Measurements from ENCODE around the gene LDLRAP1. TPM values are rescaled to one million over a fixed set of nuclear protein-coding genes. Genes with fewer than 3 reads are reported as not detected.

Gene LDLRAP1
- total RNA-seq, 1 experiment from 2014 or later: 26.0 TPM

DNA sequence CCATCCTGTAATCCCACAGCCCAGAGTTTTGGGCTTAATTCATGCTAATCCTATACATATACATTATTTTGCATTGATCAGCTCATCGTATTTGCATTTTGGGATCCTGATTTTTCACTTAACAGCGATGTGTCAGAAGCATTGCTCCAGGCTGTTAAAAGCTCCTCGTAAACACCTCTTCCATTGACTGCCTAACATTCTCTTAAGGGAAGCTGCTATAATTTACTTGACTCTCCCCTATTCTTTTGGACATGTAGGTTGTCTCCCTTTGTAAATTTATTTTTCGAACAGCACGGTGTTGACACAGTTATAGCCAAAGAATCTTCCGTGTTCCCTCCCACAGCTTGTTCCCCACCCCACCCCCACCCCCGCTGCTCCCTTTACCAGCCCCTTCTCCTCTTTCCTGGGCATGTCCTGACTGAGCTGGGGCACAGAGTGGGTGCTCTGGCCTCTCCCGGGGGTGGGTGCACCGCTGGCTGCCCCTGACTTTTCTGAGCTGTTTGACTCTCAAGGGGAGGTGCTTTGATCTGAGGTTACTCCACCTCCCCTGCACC is 22.8 kb downstream of the LDLRAP1 start:
- DNase-seq (ENCODE audit: low read depth, low spot score) (no peak), ATAC-seq (no peak)
- intact Hi-C loops (cut with micrococcal nuclease): no loop called here
- RAD21 ChIA-PET (ENCODE audit: low non-redundant PET in 1 of 2, low total read pairs in 2 of 2, uncharacterized antibody in 2 of 2, unreplicated experiment in 2 of 2): no interaction called here
- H3K4me3 ChIP-seq (replicated peaks in 1 of 2; ENCODE audit: low read depth in 1 of 2, low read length in 2 of 2): no peak overlapping the region
- H3K9ac ChIP-seq (ENCODE audit: low read length): no peak overlapping the region
- H3K9me2 ChIP-seq (ENCODE audit: insufficient read depth): no peaks in the 10 kb centered on the region
- no peak overlapping the region for H3K27ac ChIP-seq (ENCODE audit: low read depth, low read length)
- H3K79me2 ChIP-seq (ENCODE audit: insufficient read depth, low read length): no peaks in the 10 kb centered on the region
- no peak overlapping the region for H3K4me2 ChIP-seq (ENCODE audit: low read length)
- POLR2A ChIA-PET: interaction anchor here (0.6 kb wide), 1 partner anchor 23 kb away, joined by 3 read pairs; the partner anchor contains the start of gene LDLRAP1
- TF ChIP-seq FOSL1 (IDR thresholded peaks at IDR 0.05; ENCODE audit: low read depth): no peak
- CTCF ChIA-PET: interaction anchor here (0.7 kb wide), 1 partner anchor 62 kb away, joined by 3 read pairs; no protein-coding TSS in a partner anchor
- H3K9me3 ChIP-seq (ENCODE audit: control insufficient read depth in 1 of 2, insufficient read depth in 1 of 2, low read depth in 1 of 2, low read length in 2 of 2): no peaks in the 10 kb centered on the region
- H2AFZ ChIP-seq (ENCODE audit: low read depth, low read length, poor library complexity, severe bottlenecking): no peak overlapping the region
- H3K36me3 ChIP-seq (ENCODE audit: control insufficient read depth in 1 of 2, insufficient read depth in 2 of 2, low read length in 2 of 2): peaks cover 5 to 6% of the 10 kb centered on the region in 2 experiments; a peak in 1 of 4 replicates
- H3K27me3 ChIP-seq (ENCODE audit: insufficient read depth, low read length): no peaks in the 10 kb centered on the region
- no peaks in the 10 kb centered on the region for H4K20me1 ChIP-seq (ENCODE audit: insufficient read depth)
- no TSS peak for BruUV-seq (replicated peaks)
- peaks cover 42 to 49% of the 10 kb centered on the region in 2 experiments for H3K4me1 ChIP-seq (ENCODE audit: control insufficient read depth in 1 of 2, insufficient read depth in 2 of 2, low read length in 2 of 2)

- DNase-seq (ENCODE audit: low read depth, low spot score): no peak
- intact Hi-C loops (cut with micrococcal nuclease): no loop called here
- H2AFZ ChIP-seq (ENCODE audit: low read depth, low read length, poor library complexity, severe bottlenecking): no peak overlapping the region
- peak overlapping the region; percentile 94 for H3K4me2 ChIP-seq (ENCODE audit: low read length)
- H3K36me3 ChIP-seq (ENCODE audit: control insufficient read depth in 1 of 2, insufficient read depth in 2 of 2, low read length in 2 of 2): peaks cover 5 to 6% of the 10 kb centered on the region in 2 experiments; a peak in 1 of 4 replicates
- H3K27me3 ChIP-seq (ENCODE audit: insufficient read depth, low read length): no peaks in the 10 kb centered on the region
- ATAC-seq: no peak
- H4K20me1 ChIP-seq (ENCODE audit: insufficient read depth): no peaks in the 10 kb centered on the region
- RAD21 ChIA-PET (ENCODE audit: low non-redundant PET in 1 of 2, low total read pairs in 2 of 2, uncharacterized antibody in 2 of 2, unreplicated experiment in 2 of 2): no interaction called here
- peaks cover 41 to 45% of the 10 kb centered on the region in 2 experiments for H3K4me1 ChIP-seq (ENCODE audit: control insufficient read depth in 1 of 2, insufficient read depth in 2 of 2, low read length in 2 of 2)
- H3K9me2 ChIP-seq (ENCODE audit: insufficient read depth): no peaks in the 10 kb centered on the region
- H3K9me3 ChIP-seq (ENCODE audit: control insufficient read depth in 1 of 2, insufficient read depth in 1 of 2, low read depth in 1 of 2, low read length in 2 of 2): no peaks in the 10 kb centered on the region
- CTCF ChIA-PET: interaction anchor here (0.7 kb wide), 1 partner anchor 63 kb away, joined by 3 read pairs; no protein-coding TSS in a partner anchor
- BruUV-seq (replicated peaks): no TSS peak
- POLR2A ChIA-PET: interaction anchor here (0.6 kb wide), 1 partner anchor 24 kb away, joined by 3 read pairs; the partner anchor contains the start of gene LDLRAP1
- peak overlapping the region; percentile 96 for H3K27ac ChIP-seq (ENCODE audit: low read depth, low read length)
- H3K9ac ChIP-seq (ENCODE audit: low read length): peak overlapping the region; percentile 69; the same call in 1 of the 2 replicates
- no peaks in the 10 kb centered on the region for H3K79me2 ChIP-seq (ENCODE audit: insufficient read depth, low read length)
- H3K4me3 ChIP-seq (replicated peaks in 1 of 2; ENCODE audit: low read depth in 1 of 2, low read length in 2 of 2): no peak overlapping the region
- TF ChIP-seq ATF3 (IDR thresholded peaks at IDR 0.05): no peak
- no peak for TF ChIP-seq POLR2A (IDR thresholded peaks at IDR 0.05; ENCODE audit: borderline replicate concordance, extremely low read depth, insufficient read depth, insufficient read length)
- no peak for TF ChIP-seq YY1 (IDR thresholded peaks at IDR 0.05; ENCODE audit: extremely low read depth, insufficient replicate concordance, low read depth, low read length)
- TF ChIP-seq SRF (IDR thresholded peaks at IDR 0.05; ENCODE audit: low read depth): no peak
- no peak for TF ChIP-seq FOSL1 (IDR thresholded peaks at IDR 0.05; ENCODE audit: low read depth)
- TF ChIP-seq SP1 (IDR thresholded peaks at IDR 0.05; ENCODE audit: low read depth): no peak
- no peak for TF ChIP-seq SIN3A (IDR thresholded peaks at IDR 0.05; ENCODE audit: low read depth)
- TF ChIP-seq CEBPB (IDR thresholded peaks at IDR 0.05; ENCODE audit: low read depth): no peak
- no peak for TF ChIP-seq ZFX (IDR thresholded peaks at IDR 0.05)
- no peak for TF ChIP-seq EZH2 (IDR thresholded peaks at IDR 0.05)
- TF ChIP-seq ZNF274 (IDR thresholded peaks at IDR 0.05; ENCODE audit: low read depth, low read length): no peak
- TF ChIP-seq TCF7L2 (IDR thresholded peaks at IDR 0.05; ENCODE audit: borderline replicate concordance, extremely low read depth, insufficient read depth, insufficient read length): no peak
- no peak for TF ChIP-seq ZBTB33 (IDR thresholded peaks at IDR 0.05; ENCODE audit: extremely low read depth, insufficient replicate concordance, low read length)
- TF ChIP-seq POLR2AphosphoS5 (IDR thresholded peaks at IDR 0.05; ENCODE audit: low read depth, low read length): no peak
- no peak for TF ChIP-seq MAX (IDR thresholded peaks at IDR 0.05)
- TF ChIP-seq CBX3 (IDR thresholded peaks at IDR 0.05; ENCODE audit: low read depth): no peak
- TF ChIP-seq JUND (IDR thresholded peaks at IDR 0.05): no peak
Observed at GRCh38 chr1:25566730-25567341, 23.4 kb downstream of the LDLRAP1 start.

Measured in HCT116 (cell line).